NCI-H2107 treated with DMSO at 0.1 percent for 48 hours (cell line): ENCODE data around the gene RFLNA.

ENCODE experiments used
- DNase-seq: peaks from one replicate; lab custom pipeline; 2025; ENCODE audit not compliant: unreplicated experiment; lab: John Stamatoyannopoulos, UW

Gene RFLNA

GRCh38 chr12:124294780-124295341, at the start of gene RFLNA:
TSS of gene RFLNA (plus strand) at chr12:124295093. CDS start at chr12:124295430, 337 bp downstream.
- no peak for DNase-seq

GRCh38 chr12:124247331-124247730, 47.6 kb upstream of the RFLNA start:
- no peak for DNase-seq

GRCh38 chr12:124248941-124249825, 45.7 kb upstream of the RFLNA start:
- DNase-seq, result no peak

GRCh38 chr12:124251186-124251585, 43.7 kb upstream of the RFLNA start:
- no peak for DNase-seq

- DNase-seq, result no peak
Measured at GRCh38 chr12:124252964-124253363, 41.9 kb upstream of the RFLNA start.

GRCh38 chr12:124254126-124254525, 40.8 kb upstream of the RFLNA start:
- no peak for DNase-seq

- DNase-seq, result no peak
Measured at GRCh38 chr12:124259154-124260066, 35.5 kb upstream of the RFLNA start.

GRCh38 chr12:124261885-124262284, 33.0 kb upstream of the RFLNA start:
- no peak for DNase-seq

GRCh38 chr12:124264089-124264795, 30.7 kb upstream of the RFLNA start:
- no peak for DNase-seq

- DNase-seq, result no peak
Measured at GRCh38 chr12:124264879-124265278, 30.0 kb upstream of the RFLNA start.

- DNase-seq, result no peak
Measured at GRCh38 chr12:124267205-124267778, 27.6 kb upstream of the RFLNA start.

GRCh38 chr12:124270671-124271070, 24.2 kb upstream of the RFLNA start:
- no peak for DNase-seq

- no peak for DNase-seq
Measured at GRCh38 chr12:124273630-124274029, 21.3 kb upstream of the RFLNA start.

GRCh38 chr12:124276337-124276736, 18.6 kb upstream of the RFLNA start:
- DNase-seq, result no peak

- DNase-seq, result no peak
Measured at GRCh38 chr12:124277394-124278241, 17.3 kb upstream of the RFLNA start.

- no peak for DNase-seq
Measured at GRCh38 chr12:124278389-124279101, 16.3 kb upstream of the RFLNA start.

- no peak for DNase-seq
Measured at GRCh38 chr12:124279315-124279714, 15.6 kb upstream of the RFLNA start.

- no peak for DNase-seq
Measured at GRCh38 chr12:124279846-124280360, 15.0 kb upstream of the RFLNA start.

- DNase-seq, result no peak
Measured at GRCh38 chr12:124281309-124281708, 13.6 kb upstream of the RFLNA start.
